ENCODE data around the gene EIF4E1B.

- TF ChIP-seq JUND (IDR thresholded peaks at IDR 0.05) = no peak
- no peak for TF ChIP-seq CTCF (IDR thresholded peaks at IDR 0.05; ENCODE audit: low read depth, low read length, missing input control)
- TF ChIP-seq SP1 (IDR thresholded peaks at IDR 0.05) = no peak
- no peak for TF ChIP-seq HNF4G (IDR thresholded peaks at IDR 0.05)
- no peak for TF ChIP-seq YY1 (IDR thresholded peaks at IDR 0.05)
- TF ChIP-seq NR2F2 (IDR thresholded peaks at IDR 0.05) = no peak
- TF ChIP-seq REST (IDR thresholded peaks at IDR 0.05) = no peak
- TF ChIP-seq RAD21 (IDR thresholded peaks at IDR 0.05) = no peak
- no peak for TF ChIP-seq TAF1 (conservative IDR thresholded peaks at IDR 0.05)
- no peak for TF ChIP-seq GABPA (IDR thresholded peaks at IDR 0.05 in 1 of 2, conservative IDR thresholded peaks at IDR 0.05 in 1 of 2)
- no peak for TF ChIP-seq MAX (IDR thresholded peaks at IDR 0.05)
- TF ChIP-seq RXRA (IDR thresholded peaks at IDR 0.05) = no peak
- TF ChIP-seq ZBTB33 (IDR thresholded peaks at IDR 0.05) = no peak
Observed at GRCh38 chr5:176583076-176583475, 47.4 kb upstream of the EIF4E1B start.

All from liver (tissue), 3 donors.